Kidney glomerular epithelial cell (primary cell): ENCODE data around the gene NFATC4.
"Not testable (repeated sequence)": the region's sequence is repeated elsewhere in the genome, so short reads cannot be mapped to it uniquely, and the experiment has no call there.

Source experiments
- DNase-seq: peaks from one replicate; lab custom pipeline; 2025; lab: John Stamatoyannopoulos, UW

Gene NFATC4

GRCh38 chr14:24339284-24340151 is 28.5 kb upstream of the NFATC4 start, which contains the start of gene RIPK3:
RIPK3 (minus strand) TSS chr14:24339991; CDS start chr14:24339826, 165 bp downstream.
- no peak for DNase-seq

GRCh38 chr14:24340606-24341005 is 27.4 kb upstream of the NFATC4 start:
- no peak for DNase-seq

GRCh38 chr14:24342889-24343288 is 25.1 kb upstream of the NFATC4 start:
- DNase-seq = no peak

- DNase-seq = no peak
These were observed 24.0 kb upstream of the NFATC4 start for GRCh38 chr14:24343795-24344660.

GRCh38 chr14:24347134-24347533 is 20.9 kb upstream of the NFATC4 start:
- DNase-seq = no peak

- no peak for DNase-seq
These were observed 19.8 kb upstream of the NFATC4 start for GRCh38 chr14:24348186-24348585.

GRCh38 chr14:24349742-24350141 is 18.2 kb upstream of the NFATC4 start:
- no peak for DNase-seq

- DNase-seq = no peak
These were observed 16.5 kb upstream of the NFATC4 start for GRCh38 chr14:24351517-24351916.

- no peak for DNase-seq
These were observed 14.2 kb upstream of the NFATC4 start for GRCh38 chr14:24353559-24354481.

- not testable (repeated sequence) for DNase-seq
These were observed 13.5 kb upstream of the NFATC4 start for GRCh38 chr14:24354482-24354825.

- DNase-seq = no peak
These were observed 13.0 kb upstream of the NFATC4 start for GRCh38 chr14:24355009-24355408.

- no peak for DNase-seq
These were observed 11.8 kb upstream of the NFATC4 start for GRCh38 chr14:24356208-24356607.

GRCh38 chr14:24360281-24360680 is 7.7 kb upstream of the NFATC4 start:
- no peak for DNase-seq

- DNase-seq = no peak
These were observed 6.7 kb upstream of the NFATC4 start for GRCh38 chr14:24361326-24361725.

GRCh38 chr14:24362241-24362960 is 5.6 kb upstream of the NFATC4 start:
- no peak for DNase-seq

GRCh38 chr14:24363401-24363800 is 4.6 kb upstream of the NFATC4 start:
- DNase-seq = no peak

GRCh38 chr14:24364841-24365240 is 3.1 kb upstream of the NFATC4 start:
- no peak for DNase-seq

- DNase-seq = peak; percentile 69
These were observed 2.2 kb upstream of the NFATC4 start for GRCh38 chr14:24365600-24366412.

- no peak for DNase-seq
These were observed 1.6 kb upstream of the NFATC4 start for GRCh38 chr14:24366413-24366720.

- peak; percentile 84 for DNase-seq
These were observed 1.1 kb upstream of the NFATC4 start for GRCh38 chr14:24366721-24367513.
